GM23338 (cell line): Measurements from ENCODE around the gene BANP. TPM values are rescaled to one million over a fixed set of nuclear protein-coding genes. Genes with fewer than 3 reads are reported as not detected.

Experiments used
- ATAC-seq: fragments of 200-7000 bp; cut with Tn5 transposase; 3 replicates; pipeline ENCODE4 v1.9.1; 2020
- DNase-seq: peaks from one replicate; pipeline ENCODE4 v3.0.0-alpha.2; 2015; ENCODE audit warnings: low spot score
- H2AFZ ChIP-seq: fragments of 200-600 bp; sonication (generic); 2 replicates; pipeline ENCODE4 v1.8.0; 2016; ENCODE audit warnings: antibody characterized with exemption, mild to moderate bottlenecking, moderate library complexity
- H3F3A ChIP-seq: fragments of 200-600 bp; sonication (generic); replicated peaks from 2 replicates; pipeline ENCODE4 v1.8.0; 2017; ENCODE audit warnings: antibody characterized with exemption, mixed run types, low read depth
- H3K27ac ChIP-seq: fragments of 200-600 bp; sonication (generic); 2 replicates; pipeline ENCODE4 v1.6.1; 2016; ENCODE audit warnings: low read depth
- H3K27me3 ChIP-seq: fragments of 200-600 bp; sonication (generic); 2 replicates; pipeline ENCODE4 v1.8.0; 2016; ENCODE audit warnings: mild to moderate bottlenecking, mixed run types, moderate library complexity; ENCODE audit not compliant: insufficient read depth
- H3K36me3 ChIP-seq: fragments of 200-600 bp; sonication (generic); 2 replicates; pipeline ENCODE4 v1.8.0; 2016; ENCODE audit warnings: mild to moderate bottlenecking; ENCODE audit not compliant: insufficient read depth
- H3K4me1 ChIP-seq: fragments of 200-600 bp; sonication (generic); 2 replicates; pipeline ENCODE4 v1.8.0; 2016; ENCODE audit warnings: mild to moderate bottlenecking, moderate library complexity; ENCODE audit not compliant: insufficient read depth
- H3K4me2 ChIP-seq: fragments of 200-600 bp; sonication (generic); 2 replicates; pipeline ENCODE4 v1.7.1; 2017; ENCODE audit warnings: mixed run types
- H3K4me3 ChIP-seq: fragments of 200-600 bp; sonication (generic); 2 replicates; pipeline ENCODE4 v1.6.1; 2016; ENCODE audit warnings: mixed run types
- H3K79me2 ChIP-seq: fragments of 200-600 bp; sonication (generic); replicated peaks from 2 replicates; pipeline ENCODE4 v1.8.0; 2017; ENCODE audit warnings: mild to moderate bottlenecking; ENCODE audit not compliant: insufficient read depth
- H3K9me2 ChIP-seq: fragments of 200-600 bp; sonication (generic); 2 replicates; pipeline ENCODE4 v1.8.0; 2017; ENCODE audit not compliant: insufficient read depth
- H4K20me1 ChIP-seq: fragments of 200-600 bp; sonication (generic); replicated peaks from 2 replicates; pipeline ENCODE4 v1.8.0; 2017; ENCODE audit warnings: mild to moderate bottlenecking; ENCODE audit not compliant: insufficient read depth
- H3K27ac Mint-ChIP-seq: 2 replicates; pipeline ENCODE4 v1.8.0; 2020; ENCODE audit warnings: inconsistent platforms, mild to moderate bottlenecking, moderate library complexity, mixed read lengths
- H3K27me3 Mint-ChIP-seq: 3 replicates; pipeline ENCODE4 v1.8.0; 2022; ENCODE audit warnings: low read depth, mild to moderate bottlenecking, moderate library complexity, mixed read lengths, inconsistent platforms; ENCODE audit not compliant: insufficient read depth, poor library complexity
- H3K36me3 Mint-ChIP-seq: 3 replicates; pipeline ENCODE4 v1.8.0; 2021; ENCODE audit warnings: low read depth, mild to moderate bottlenecking, inconsistent platforms, moderate library complexity, mixed read lengths
- H3K4me1 Mint-ChIP-seq: 3 replicates; pipeline ENCODE4 v1.8.0; 2020; ENCODE audit warnings: mild to moderate bottlenecking, inconsistent platforms, mixed read lengths
- H3K4me3 Mint-ChIP-seq: 3 replicates; pipeline ENCODE4 v1.8.0; 2021; ENCODE audit warnings: moderate library complexity, mild to moderate bottlenecking, inconsistent platforms, mixed read lengths
- H3K9me3 Mint-ChIP-seq: 3 replicates; pipeline ENCODE4 v1.8.0; 2020; ENCODE audit warnings: moderate library complexity, mild to moderate bottlenecking, inconsistent platforms, mixed read lengths
- CREB1 ChIP-seq: fragments of 250-450 bp; sonication (Bioruptor Pico); IDR thresholded peaks from 2 replicates; pipeline ENCODE4 v1.5.0; 2020; ENCODE audit warnings: low read depth, mild to moderate bottlenecking, moderate library complexity
- EZH2 ChIP-seq: fragments of 200-600 bp; sonication (generic); IDR thresholded peaks from one replicate; pipeline ENCODE4 v1.8.0; 2017; ENCODE audit warnings: antibody characterized with exemption, mild to moderate bottlenecking, low read depth; ENCODE audit not compliant: unreplicated experiment
- EZH2phosphoT487 ChIP-seq: fragments of 200-600 bp; sonication (generic); IDR thresholded peaks from one replicate; pipeline ENCODE4 v1.8.1; 2018; ENCODE audit warnings: antibody characterized with exemption; ENCODE audit not compliant: unreplicated experiment
- JUNB ChIP-seq: IDR thresholded peaks from one replicate; pipeline ENCODE4 v1.6.1; 2016; ENCODE audit warnings: antibody characterized with exemption; ENCODE audit not compliant: unreplicated experiment
- NANOG ChIP-seq: IDR thresholded peaks from 2 replicates; pipeline ENCODE4 v1.6.1; 2016; ENCODE audit warnings: antibody characterized with exemption, borderline replicate concordance
- ZNF114 ChIP-seq: fragments of 250-450 bp; sonication (Bioruptor Pico); IDR thresholded peaks from 2 replicates; pipeline ENCODE4 v1.5.0; 2020; ENCODE audit warnings: mild to moderate bottlenecking, moderate library complexity
- ZNF462 ChIP-seq: fragments of 250-450 bp; sonication (Bioruptor Pico); IDR thresholded peaks from 2 replicates; pipeline ENCODE4 v1.5.0; 2020; ENCODE audit warnings: mild to moderate bottlenecking, moderate library complexity
- polyA plus RNA-seq: library from polyadenylated mRNA; unstranded; fragments of >200 nt; fragmentation: Nextera tagmentation; extraction: Ambion mirVana; gene quantifications from 2 replicates; pipeline ENCODE4 v1.2.1, GENCODE V29; 2016
- total RNA-seq: library from RNA; depleted of rRNA; stranded (reverse); fragments of >200 nt; shearing (Covaris generic); gene quantifications from 2 replicates; pipeline ENCODE4 v1.2.3, GENCODE V29; 2014
- TF ChIP-seq, protein P1 (sequence below): IDR thresholded peaks from one replicate; pipeline ENCODE4 v1.6.1; 2018; ENCODE audit warnings: antibody characterized with exemption; ENCODE audit not compliant: unreplicated experiment
- TF ChIP-seq, protein P2 (sequence below), 2 experiments: fragments of 200-600 bp in 1 of 2; sonication (generic) in 1 of 2; conservative IDR thresholded peaks; 2 replicates each; pipeline versions ENCODE4 v1.5.1 to v1.6.1; 2016 to 2017; ENCODE audit warnings: antibody characterized with exemption in 2 of 2, low read depth in 2 of 2, mild to moderate bottlenecking in 2 of 2, moderate library complexity in 1 of 2

Gene BANP
- total and polyA plus RNA-seq, 2 experiments from 2014 or later: 22.3 to 48.0 TPM

GRCh38 chr16:88013766-88014251 lies 62.6 kb downstream of the BANP start (continued):
- TF ChIP-seq, protein P1, sequence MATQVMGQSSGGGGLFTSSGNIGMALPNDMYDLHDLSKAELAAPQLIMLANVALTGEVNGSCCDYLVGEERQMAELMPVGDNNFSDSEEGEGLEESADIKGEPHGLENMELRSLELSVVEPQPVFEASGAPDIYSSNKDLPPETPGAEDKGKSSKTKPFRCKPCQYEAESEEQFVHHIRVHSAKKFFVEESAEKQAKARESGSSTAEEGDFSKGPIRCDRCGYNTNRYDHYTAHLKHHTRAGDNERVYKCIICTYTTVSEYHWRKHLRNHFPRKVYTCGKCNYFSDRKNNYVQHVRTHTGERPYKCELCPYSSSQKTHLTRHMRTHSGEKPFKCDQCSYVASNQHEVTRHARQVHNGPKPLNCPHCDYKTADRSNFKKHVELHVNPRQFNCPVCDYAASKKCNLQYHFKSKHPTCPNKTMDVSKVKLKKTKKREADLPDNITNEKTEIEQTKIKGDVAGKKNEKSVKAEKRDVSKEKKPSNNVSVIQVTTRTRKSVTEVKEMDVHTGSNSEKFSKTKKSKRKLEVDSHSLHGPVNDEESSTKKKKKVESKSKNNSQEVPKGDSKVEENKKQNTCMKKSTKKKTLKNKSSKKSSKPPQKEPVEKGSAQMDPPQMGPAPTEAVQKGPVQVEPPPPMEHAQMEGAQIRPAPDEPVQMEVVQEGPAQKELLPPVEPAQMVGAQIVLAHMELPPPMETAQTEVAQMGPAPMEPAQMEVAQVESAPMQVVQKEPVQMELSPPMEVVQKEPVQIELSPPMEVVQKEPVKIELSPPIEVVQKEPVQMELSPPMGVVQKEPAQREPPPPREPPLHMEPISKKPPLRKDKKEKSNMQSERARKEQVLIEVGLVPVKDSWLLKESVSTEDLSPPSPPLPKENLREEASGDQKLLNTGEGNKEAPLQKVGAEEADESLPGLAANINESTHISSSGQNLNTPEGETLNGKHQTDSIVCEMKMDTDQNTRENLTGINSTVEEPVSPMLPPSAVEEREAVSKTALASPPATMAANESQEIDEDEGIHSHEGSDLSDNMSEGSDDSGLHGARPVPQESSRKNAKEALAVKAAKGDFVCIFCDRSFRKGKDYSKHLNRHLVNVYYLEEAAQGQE: no peak
- TF ChIP-seq NANOG: no peak
- no peak for TF ChIP-seq ZNF114 (CRISPR knock-in tag)

DNA sequence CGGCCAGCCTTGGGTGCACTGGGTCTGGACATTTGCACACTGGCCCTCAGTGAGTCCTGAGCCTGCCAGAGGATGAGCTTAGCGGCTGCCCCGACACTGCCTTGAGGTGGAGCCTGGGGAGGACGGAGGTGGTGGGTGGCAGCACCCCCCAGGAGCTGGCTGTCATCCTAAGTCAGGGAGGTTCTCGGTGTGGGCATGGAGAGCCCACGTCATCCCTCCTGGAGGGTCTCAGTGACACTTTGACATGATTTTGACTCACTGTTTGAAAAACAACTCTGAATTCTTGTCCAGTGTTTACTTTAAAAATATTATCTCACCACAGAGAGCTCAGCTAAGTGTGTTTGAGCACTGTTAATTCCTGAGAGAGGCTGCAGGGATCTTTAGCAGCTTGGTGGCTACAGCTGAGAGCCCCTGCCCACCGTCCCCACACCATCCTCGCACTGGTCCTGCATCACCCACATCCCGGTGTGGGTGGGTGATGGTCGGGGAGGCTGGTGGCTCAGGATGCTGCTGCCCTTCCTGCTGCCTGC lies 63.1 kb downstream of the BANP start:
- H3K27ac ChIP-seq: no peak overlapping the region
- DNase-seq: no peak
- no peak for ATAC-seq
- TF ChIP-seq JUNB: no peak
- TF ChIP-seq ZNF462 (CRISPR knock-in tag): no peak
- no peak for TF ChIP-seq NANOG
- TF ChIP-seq, protein P2, sequence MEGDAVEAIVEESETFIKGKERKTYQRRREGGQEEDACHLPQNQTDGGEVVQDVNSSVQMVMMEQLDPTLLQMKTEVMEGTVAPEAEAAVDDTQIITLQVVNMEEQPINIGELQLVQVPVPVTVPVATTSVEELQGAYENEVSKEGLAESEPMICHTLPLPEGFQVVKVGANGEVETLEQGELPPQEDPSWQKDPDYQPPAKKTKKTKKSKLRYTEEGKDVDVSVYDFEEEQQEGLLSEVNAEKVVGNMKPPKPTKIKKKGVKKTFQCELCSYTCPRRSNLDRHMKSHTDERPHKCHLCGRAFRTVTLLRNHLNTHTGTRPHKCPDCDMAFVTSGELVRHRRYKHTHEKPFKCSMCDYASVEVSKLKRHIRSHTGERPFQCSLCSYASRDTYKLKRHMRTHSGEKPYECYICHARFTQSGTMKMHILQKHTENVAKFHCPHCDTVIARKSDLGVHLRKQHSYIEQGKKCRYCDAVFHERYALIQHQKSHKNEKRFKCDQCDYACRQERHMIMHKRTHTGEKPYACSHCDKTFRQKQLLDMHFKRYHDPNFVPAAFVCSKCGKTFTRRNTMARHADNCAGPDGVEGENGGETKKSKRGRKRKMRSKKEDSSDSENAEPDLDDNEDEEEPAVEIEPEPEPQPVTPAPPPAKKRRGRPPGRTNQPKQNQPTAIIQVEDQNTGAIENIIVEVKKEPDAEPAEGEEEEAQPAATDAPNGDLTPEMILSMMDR (conservative IDR thresholded peaks at IDR 0.05; ENCODE audit: low read depth in 2 of 2): no peak
- no peak for TF ChIP-seq CREB1 (CRISPR knock-in tag)
- TF ChIP-seq EZH2: no peak
- TF ChIP-seq ZNF114 (CRISPR knock-in tag): no peak
- TF ChIP-seq, protein P1: no peak
- no peak for TF ChIP-seq EZH2phosphoT487

More for the DNA sequence above, 63.1 kb downstream of the BANP start:
- H3K36me3 ChIP-seq: no peaks in the 10 kb centered on the region
- no peaks in the 10 kb centered on the region for H3F3A ChIP-seq
- no peak overlapping the region for H3K4me2 ChIP-seq
- Mint-ChIP-seq H3K27ac (0 out of 2 replicates have a peak overlapping the region, but pooled peaks have one; percentile 61), H3K36me3 (peaks cover 50% of the 10 kb centered on the region), H3K9me3 (peaks cover 14% of the 10 kb centered on the region), H3K4me1 (peaks cover 24% of the 10 kb centered on the region), H3K4me3 (no peak overlapping the region), H3K27me3 (peaks cover 13% of the 10 kb centered on the region)
- H4K20me1 ChIP-seq: no peaks in the 10 kb centered on the region
- H3K9me2 ChIP-seq: no peaks in the 10 kb centered on the region
- H3K4me3 ChIP-seq: no peak overlapping the region
- H3K27me3 ChIP-seq: no peaks in the 10 kb centered on the region
- H3K4me1 ChIP-seq: no peaks in the 10 kb centered on the region
- peaks cover 6% of the 10 kb centered on the region; the same call in 1 of the 2 replicates for H3K79me2 ChIP-seq
- H2AFZ ChIP-seq: no peak overlapping the region
